H1 (cell line): ENCODE data around the gene HOXA11. TPM values are rescaled to one million over a fixed set of nuclear protein-coding genes. Genes with fewer than 3 reads are reported as not detected.

Experiments used
- GABPA ChIP-seq: IDR thresholded peaks from 2 replicates; pipeline ENCODE4 v1.6.1; 2011; ENCODE audit warnings: mild to moderate bottlenecking, low read length, moderate library complexity, borderline replicate concordance; ENCODE audit not compliant: insufficient read depth
- SUZ12 ChIP-seq: fragments of 200-600 bp; sonication (generic); IDR thresholded peaks from 2 replicates; pipeline ENCODE4 v1.6.1; 2012; ENCODE audit warnings: mild to moderate bottlenecking, inconsistent platforms, low read length, moderate library complexity, mixed read lengths
- YY1 ChIP-seq: IDR thresholded peaks from 2 replicates; pipeline ENCODE4 v1.6.1; 2011; ENCODE audit warnings: low read depth, mild to moderate bottlenecking, low read length
- polyA plus RNA-seq, 7 experiments: library from polyadenylated mRNA; depleted of rRNA in 3 of 7; stranded (reverse) in 5 of 7; unstranded in 2 of 7; fragments of >200 nt in 5 of 7; fragments of 200-250 nt in 2 of 7; gene quantifications; 1 replicate in 5 of 7; 2 replicates in 1 of 7; 4 replicates in 1 of 7; pipeline versions ENCODE4 v1.2.1 to v1.2.3, GENCODE V29; 2011 to 2013; ENCODE audit warnings: missing spikeins in 2 of 7, mixed read lengths in 2 of 7
- total RNA-seq: library from RNA; stranded (reverse); fragmentation: NEBNext Ultra II Directional; extraction: Animal tissue kit (Norgen Biotek cat#: 25700); gene quantifications from 2 replicates; pipeline ENCODE4 v1.2.1, GENCODE V29; 2021

HOXA11 gene
- total and polyA plus RNA-seq, 2 of the 8 experiments (the other 6 are each of a cell fraction or from before 2014, with no cell fraction given), result not detected

DNA sequence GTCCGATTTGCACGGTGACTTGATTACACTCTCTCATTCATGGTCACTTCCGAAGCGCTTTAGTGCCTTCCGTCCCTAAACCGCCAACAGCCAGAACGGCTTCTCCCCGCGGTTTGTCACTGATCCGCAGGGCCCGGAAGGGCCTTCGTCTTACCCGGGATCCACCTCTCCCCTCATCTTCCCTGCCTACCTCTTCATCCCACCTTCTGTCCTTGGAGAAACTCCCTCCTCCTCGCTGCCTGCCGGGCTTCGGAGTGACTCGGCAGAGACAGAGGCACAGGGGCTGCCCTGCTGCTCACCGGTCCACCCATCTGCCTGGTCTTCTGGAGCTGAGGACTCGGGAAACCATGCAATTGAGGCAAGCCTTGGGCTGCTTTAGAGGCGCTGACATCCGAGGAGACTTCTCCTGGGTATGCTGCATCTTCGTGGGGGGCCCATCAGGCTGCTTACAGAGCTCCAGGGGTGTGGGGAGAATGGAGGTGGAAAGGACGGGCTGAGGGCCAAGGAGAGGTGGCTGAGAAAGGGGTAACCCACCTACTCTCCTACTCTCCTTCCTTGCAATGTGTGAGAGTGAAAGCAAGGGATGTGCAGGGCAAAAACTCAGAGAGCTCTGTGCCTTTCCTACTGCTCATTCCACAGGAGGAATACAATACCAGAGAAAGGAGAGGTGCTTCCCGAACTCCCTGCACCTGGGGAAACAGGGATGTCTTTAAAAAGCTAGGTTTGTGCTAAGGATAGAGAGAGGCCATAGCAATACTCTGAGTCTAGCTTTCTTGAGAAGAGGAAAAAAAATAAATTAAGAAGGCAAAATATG lies 1.0 kb upstream of the HOXA11 start (continued):
- TF ChIP-seq SUZ12 (peak; percentile 95), GABPA (0 out of 2 replicates have a peak, but pooled peaks have one; percentile 32), YY1 (no peak)
